Heart left ventricle (tissue), 16 donors: ENCODE data around the gene RPS24. TPM values are rescaled to one million over a fixed set of nuclear protein-coding genes. Genes with fewer than 3 reads are reported as not detected.

Experiments
- ATAC-seq, 4 donors: fragments of 200-7000 bp; cut with Tn5 transposase; one replicate each; pipeline ENCODE4 v1.9.1; 2020 to 2022; ENCODE audit warnings: moderate library complexity in 4 of 4, mild to moderate bottlenecking in 3 of 4, moderate number of reproducible peaks in 1 of 4
- DNase-seq, 5 donors: peaks; one replicate each; pipeline ENCODE4 v3.0.0-alpha.2; 2020
- H3K27ac ChIP-seq, 12 donors: fragments of 200-600 bp; sonication (generic) in 4 of 12; one replicate each; pipeline versions ENCODE4 v1.5.0 to v1.8.0; 2016 to 2022; ENCODE audit warnings: mild to moderate bottlenecking in 2 of 12
- H3K27me3 ChIP-seq, 9 donors: fragments of 200-600 bp; sonication (generic) in 2 of 9; one replicate each; pipeline versions ENCODE4 v1.5.1 to v1.8.0; 2016 to 2022; ENCODE audit warnings: mild to moderate bottlenecking in 3 of 9
- H3K36me3 ChIP-seq, 9 donors: fragments of 200-600 bp; sonication (generic) in 2 of 9; one replicate each; pipeline versions ENCODE4 v1.5.0 to v1.8.0; 2018 to 2022; ENCODE audit warnings: mild to moderate bottlenecking in 2 of 9
- H3K4me1 ChIP-seq, 12 donors: fragments of 200-600 bp; sonication (generic) in 4 of 12; one replicate each; pipeline versions ENCODE4 v1.5.0 to v1.8.0; 2016 to 2022; ENCODE audit warnings: mild to moderate bottlenecking in 3 of 12
- H3K4me3 ChIP-seq, 12 donors: fragments of 200-600 bp; sonication (generic) in 4 of 12; one replicate each; pipeline versions ENCODE4 v1.5.0 to v1.8.0; 2017 to 2022; ENCODE audit warnings: mild to moderate bottlenecking in 9 of 12, moderate library complexity in 4 of 12
- H3K9me3 ChIP-seq, 12 donors: fragments of 200-600 bp; sonication (generic) in 4 of 12; one replicate each; pipeline versions ENCODE4 v1.5.0 to v1.8.0; 2016 to 2022; ENCODE audit warnings: mild to moderate bottlenecking in 1 of 12
- CTCF ChIP-seq, 12 donors: fragments of 200-600 bp; sonication (generic) in 4 of 12; IDR thresholded peaks; one replicate each; pipeline versions ENCODE4 v1.5.0 to v1.8.0; 2018 to 2022; ENCODE audit warnings: antibody characterized with exemption in 12 of 12, mild to moderate bottlenecking in 5 of 12
- POLR2A ChIP-seq, 2 donors: fragments of 450-650 bp; IDR thresholded peaks; one replicate each; pipeline ENCODE4 v1.6.1; 2017; ENCODE audit warnings: antibody characterized with exemption in 2 of 2, mild to moderate bottlenecking in 2 of 2, moderate library complexity in 2 of 2
- WGBS, 4 donors: extraction: QIAGEN DNeasy Blood & Tissue Kit in 2 of 4; methylation state at CpG; one replicate each; pipeline versions ENCODE4 v1.1.5 to v1.1.7; 2013 to 2018; 5-methylcytosine and 5-hydroxymethylcytosine counted together
- intact Hi-C, 10 donors: fragments of 100-400 bp; cut with DNase I; formaldehyde crosslinking; loops; one replicate each; pipeline versions ENCODE4 v1.11.1 to v1.14.2; 2022
- polyA plus RNA-seq, 2 donors: library from polyadenylated mRNA; stranded (reverse); fragments of 200-250 nt; gene quantifications; one replicate each; pipeline ENCODE4 v1.2.3, GENCODE V29; 2013
- total RNA-seq, 9 donors: library from RNA; depleted of rRNA in 2 of 9; stranded (reverse); fragments of >200 nt in 2 of 9; fragmentation: NEBNext Ultra II Directional in 3 of 9; extraction: Animal tissue kit (Norgen Biotek cat#: 25700) in 3 of 9; gene quantifications; one replicate each; pipeline versions ENCODE4 v1.1.0 to v1.2.4, GENCODE V29; 2016 to 2023
- donor health status: ischemic (EF 13 %, LVEDD 7.1; RV severe dilation, severe dysfunction).
- donor health status: healthy with polysubstance abuse.
- donor health status: DM: no; HTN: yes; CAD: no.
- donor health status: DM: no; HTN: no; CAD: no.
- donor health status: ischemic (EF 25% LVEDD 6.9; RV normal size, moderate dysfunction).
- donor health status: ischemic (EF 25% LVEDD 5.7; RV mildly dilated, moderate dysfunction).
- donor health status: healthy.
- donor health status: DM: yes; HTN: yes; CAD: no.
- donor health status: ischemic (EF 35%, LVEDD 5.7; RV mildly dilated, moderate dysfunction).
- donor health status: nonischemic (EF 11% LVEDD 7.7; RV severe dilation, severe dysfunction).
- donor health status: DM: yes; HTN: yes; CAD: no.
- donor health status: PGD.
- donor health status: ischemic (EF 29% LVEDD 5.4; RV normal size, mild dysfunction).
- donor health status: nonischemic (EF 23%, LVEDD 6.1; RV moderate dilation, normal function).

Gene RPS24
- total and polyA plus RNA-seq, 11 donors, result 683 to 3,748 (median 919) TPM

GRCh38 chr10:78021201-78021600, 12.5 kb upstream of the RPS24 start:
- ATAC-seq (no peak), DNase-seq (no peak)
- Histone ChIP-seq H3K36me3 (peaks cover 0 to 100% (median 99%) of the 10 kb centered on the region in 9 donors), H3K9me3 (no peaks in the 10 kb centered on the region), H3K27me3 (no peaks in the 10 kb centered on the region), H3K27ac (no peak overlapping the region), H3K4me3 (no peak overlapping the region), H3K4me1 (no peaks in the 10 kb centered on the region)
- TF ChIP-seq CTCF (IDR thresholded peaks at IDR 0.05) (no peak), POLR2A (IDR thresholded peaks at IDR 0.05) (no peak)
- 94 to 97% (median 94%) methylated on average over 2 of the region's 2 CpGs for WGBS, 4 donors
- intact Hi-C loops, result loop anchor here in 1 of 10 donors (10.0 kb wide), 1 partner anchor 176 kb away; no protein-coding TSS in a partner anchor

- ATAC-seq, result no peak
- intact Hi-C loops, result loop anchor here in 1 of 10 donors (10.0 kb wide), 1 partner anchor 179 kb away; no protein-coding TSS in a partner anchor
- Histone ChIP-seq H3K4me3 (no peak overlapping the region), H3K9me3 (no peaks in the 10 kb centered on the region), H3K4me1 (peaks cover 0 to 16% (median 11%) of the 10 kb centered on the region in 12 donors), H3K27me3 (no peaks in the 10 kb centered on the region), H3K36me3 (peaks cover 0 to 80% (median 74%) of the 10 kb centered on the region in 9 donors), H3K27ac (no peak overlapping the region)
- 90 to 98% (median 97%) methylated on average over 3 of the region's 3 CpGs for WGBS, 4 donors
- DNase-seq, result no peak
- no peak for TF ChIP-seq CTCF (IDR thresholded peaks at IDR 0.05)
- TF ChIP-seq POLR2A (IDR thresholded peaks at IDR 0.05), result no peak
Observed at GRCh38 chr10:78023741-78024140, 9.9 kb upstream of the RPS24 start.

- ATAC-seq (no peak), DNase-seq (no peak)
- H3K36me3 ChIP-seq, result peaks cover 0 to 59% (median 53%) of the 10 kb centered on the region in 9 donors
- H3K4me1 ChIP-seq, result peaks cover 0 to 25% (median 15%) of the 10 kb centered on the region in 12 donors
- no peak overlapping the region for H3K27ac ChIP-seq
- no peaks in the 10 kb centered on the region for H3K9me3 ChIP-seq
- no peaks in the 10 kb centered on the region for H3K27me3 ChIP-seq
- TF ChIP-seq CTCF (IDR thresholded peaks at IDR 0.05) (no peak), POLR2A (IDR thresholded peaks at IDR 0.05) (no peak)
- WGBS, 4 donors, result 90 to 94% (median 93%) methylated on average over 8 of the region's 8 CpGs
- H3K4me3 ChIP-seq, result no peak overlapping the region
- intact Hi-C loops, result loop anchor here in 2 of 10 donors (5.0 to 10.0 kb wide), 2 partner anchors 179 to 181 kb away; no protein-coding TSS in a partner anchor
Observed at GRCh38 chr10:78025685-78026364, 7.8 kb upstream of the RPS24 start.

- 38 to 42% (median 38%) methylated on average over 36 of the region's 36 CpGs for WGBS, 4 donors
- Histone ChIP-seq H3K4me1 (peaks cover 0 to 27% (median 15%) of the 10 kb centered on the region in 12 donors), H3K4me3 (peak overlapping the region; percentile 59 to 99 (median 88)), H3K27ac (peak overlapping the region in 11 of 12 donors; percentile 69 to 90 (median 83)), H3K27me3 (no peaks in the 10 kb centered on the region), H3K9me3 (no peaks in the 10 kb centered on the region), H3K36me3 (peaks cover 0 to 31% (median 24%) of the 10 kb centered on the region in 9 donors)
- TF ChIP-seq POLR2A (IDR thresholded peaks at IDR 0.05), result no peak
- no peak for TF ChIP-seq CTCF (IDR thresholded peaks at IDR 0.05)
- intact Hi-C loops, result loop anchor here in 2 of 10 donors (5.0 to 10.0 kb wide), 2 partner anchors 181 to 184 kb away; no protein-coding TSS in a partner anchor
- DNase-seq (no peak), ATAC-seq (peak; percentile 6 to 19 (median 10))
Observed at GRCh38 chr10:78028438-78029268, 5.0 kb upstream of the RPS24 start.
